ENCODE results near the gene NSD1. TPM values are rescaled to one million over a fixed set of nuclear protein-coding genes. Genes with fewer than 3 reads are reported as not detected.

Gene NSD1
- total and polyA plus RNA-seq, 2 of the 4 experiments (the other 2 are of a cell fraction), result 7.7 to 31.0 TPM

- H2AK9ac ChIP-seq (replicated peaks; ENCODE audit: low read depth, low read length, poor library complexity), result no peak overlapping the region
- H3K4me1 ChIP-seq (ENCODE audit: control insufficient read depth, insufficient read depth, low read length), result no peaks in the 10 kb centered on the region
- BruUV-seq (replicated peaks), result no TSS peak
- 0 out of 2 replicates have a peak, but pooled peaks cover 4% of the 10 kb centered on the region for H3K9me1 ChIP-seq (ENCODE audit: insufficient read depth, low read length)
- H3K14ac ChIP-seq (replicated peaks; ENCODE audit: low read depth, low read length), result no peak overlapping the region
- no peak overlapping the region for H3K4me3 ChIP-seq (ENCODE audit: insufficient read depth, low read depth, low read length)
- no peak overlapping the region for H4K8ac ChIP-seq (ENCODE audit: low read depth in 2 of 2, low read length in 2 of 2)
- H4K20me1 ChIP-seq (ENCODE audit: insufficient read depth, low read length), result peaks cover 13% of the 10 kb centered on the region
- CTCF ChIA-PET, result interaction anchor here (0.8 kb wide), 1 partner anchor 27 kb away, joined by 3 read pairs; no protein-coding TSS in a partner anchor
- no peak overlapping the region for H3K56ac ChIP-seq (ENCODE audit: extremely low read depth, insufficient read depth, low read length)
- H3K9me3 ChIP-seq (ENCODE audit: control insufficient read depth, insufficient read depth, low read length), result no peaks in the 10 kb centered on the region
- dilution Hi-C loops (cut with HindIII; ENCODE audit: low sequenced_read_pairs, unreplicated experiment) (no loop called here), intact Hi-C loops (cut with micrococcal nuclease) (no loop called here), in situ Hi-C loops (cut with MboI; ENCODE audit: low sequenced_read_pairs) (no loop called here)
- H2BK20ac ChIP-seq (ENCODE audit: low read depth, low read length), result no peak overlapping the region
- H3K27ac ChIP-seq (ENCODE audit: insufficient read depth, low read length), result no peak overlapping the region
- H3K36me3 ChIP-seq (ENCODE audit: control insufficient read depth, insufficient read depth, low read length), result peaks cover 75% of the 10 kb centered on the region
- H2AFZ ChIP-seq (replicated peaks; ENCODE audit: low read length, poor library complexity), result no peak overlapping the region
- H3K9ac ChIP-seq (ENCODE audit: low read depth, low read length), result no peak overlapping the region
- no peak overlapping the region for H2BK5ac ChIP-seq (ENCODE audit: low read depth, low read length, poor library complexity, severe bottlenecking)
- H4K91ac ChIP-seq (ENCODE audit: insufficient read depth, low read depth, low read length), result no peak overlapping the region
- H3K23ac ChIP-seq (ENCODE audit: low read depth, low read length), result no peak overlapping the region
- no peak overlapping the region for H2BK120ac ChIP-seq (ENCODE audit: low read depth, low read length)
- no peak overlapping the region for H2BK15ac ChIP-seq (ENCODE audit: low read depth, low read length)
- DNase-seq (no peak), ATAC-seq (ENCODE audit: low read depth) (peak; percentile 56)
- H3K4me2 ChIP-seq (ENCODE audit: low read depth, low read length), result no peak overlapping the region
- H2AK5ac ChIP-seq (ENCODE audit: low read depth, low read length), result no peak overlapping the region
- TF ChIP-seq CHD1 (IDR thresholded peaks at IDR 0.05; ENCODE audit: low read depth, low read length) (no peak), POLR2A (IDR thresholded peaks at IDR 0.05; ENCODE audit: low read depth, low read length) (no peak), SMC3 (IDR thresholded peaks at IDR 0.05; ENCODE audit: low read depth, low read length) (peak; percentile 37; the same call in 1 of the 2 replicates), NFE2L2 (IDR thresholded peaks at IDR 0.05; ENCODE audit: low read depth, low read length) (no peak), BHLHE40 (IDR thresholded peaks at IDR 0.05; ENCODE audit: low read depth, low read length) (no peak), RCOR1 (IDR thresholded peaks at IDR 0.05; ENCODE audit: insufficient replicate concordance, low read length) (no peak), RAD21 (IDR thresholded peaks at IDR 0.05; ENCODE audit: low read length) (peak; percentile 24; the same call in 1 of the 2 replicates), RFX5 (IDR thresholded peaks at IDR 0.05; ENCODE audit: low read depth, low read length) (no peak), MXI1 (IDR thresholded peaks at IDR 0.05; ENCODE audit: borderline replicate concordance, low read depth, low read length) (no peak), MAFK (IDR thresholded peaks at IDR 0.05; ENCODE audit: low read depth, low read length) (no peak), CEBPB (IDR thresholded peaks at IDR 0.05; ENCODE audit: low read depth, low read length) (no peak), FOS (IDR thresholded peaks at IDR 0.05; ENCODE audit: low read depth, low read length) (no peak), MAZ (IDR thresholded peaks at IDR 0.05; ENCODE audit: borderline replicate concordance, low read depth, low read length) (no peak), ELK1 (IDR thresholded peaks at IDR 0.05; ENCODE audit: borderline replicate concordance, low read depth, low read length) (no peak)
- TF ChIP-seq, protein P1, sequence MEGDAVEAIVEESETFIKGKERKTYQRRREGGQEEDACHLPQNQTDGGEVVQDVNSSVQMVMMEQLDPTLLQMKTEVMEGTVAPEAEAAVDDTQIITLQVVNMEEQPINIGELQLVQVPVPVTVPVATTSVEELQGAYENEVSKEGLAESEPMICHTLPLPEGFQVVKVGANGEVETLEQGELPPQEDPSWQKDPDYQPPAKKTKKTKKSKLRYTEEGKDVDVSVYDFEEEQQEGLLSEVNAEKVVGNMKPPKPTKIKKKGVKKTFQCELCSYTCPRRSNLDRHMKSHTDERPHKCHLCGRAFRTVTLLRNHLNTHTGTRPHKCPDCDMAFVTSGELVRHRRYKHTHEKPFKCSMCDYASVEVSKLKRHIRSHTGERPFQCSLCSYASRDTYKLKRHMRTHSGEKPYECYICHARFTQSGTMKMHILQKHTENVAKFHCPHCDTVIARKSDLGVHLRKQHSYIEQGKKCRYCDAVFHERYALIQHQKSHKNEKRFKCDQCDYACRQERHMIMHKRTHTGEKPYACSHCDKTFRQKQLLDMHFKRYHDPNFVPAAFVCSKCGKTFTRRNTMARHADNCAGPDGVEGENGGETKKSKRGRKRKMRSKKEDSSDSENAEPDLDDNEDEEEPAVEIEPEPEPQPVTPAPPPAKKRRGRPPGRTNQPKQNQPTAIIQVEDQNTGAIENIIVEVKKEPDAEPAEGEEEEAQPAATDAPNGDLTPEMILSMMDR (conservative IDR thresholded peaks at IDR 0.05; ENCODE audit: low read depth, low read length), result peak; percentile 43
- no peak overlapping the region for H3K4ac ChIP-seq (ENCODE audit: low read depth, low read length)
- H3K18ac ChIP-seq (ENCODE audit: low read depth, low read length), result no peak overlapping the region
- peaks cover 7 to 20% of the 10 kb centered on the region in 2 experiments for H3K79me1 ChIP-seq (ENCODE audit: low read depth in 1 of 2, low read length in 2 of 2)
- no peaks in the 10 kb centered on the region for H3K27me3 ChIP-seq (ENCODE audit: control insufficient read depth, insufficient read depth, low read length)
- POLR2A ChIA-PET (ENCODE audit: unreplicated experiment), result no interaction called here
- H4K5ac ChIP-seq (ENCODE audit: low read depth, low read length), result no peak overlapping the region
- 75% methylated on average over 6 of the region's 12 CpGs; no CpG with 5 or more reads in 1 of the 2 experiments for WGBS, 2 experiments (ENCODE audit: extremely low coverage in 2 of 2, insufficient read length in 1 of 2)
Observed at GRCh38 chr5:177336112-177336511, 202.5 kb downstream of the NSD1 start.

All from IMR-90 (cell line).